WI38 (cell line): ENCODE data around the gene OLFML2A.
A peak's percentile ranks its signal among the peaks of the same experiment; 100 is the strongest.

Source experiments
- H3K4me3 ChIP-seq: 2 replicates; pipeline ENCODE4 v1.5.1; 2011; ENCODE audit warnings: low read depth, mild to moderate bottlenecking, control low read depth, low read length
- CTCF ChIP-seq: IDR thresholded peaks from 2 replicates; pipeline ENCODE4 v1.5.1; 2012; ENCODE audit warnings: low read depth, mild to moderate bottlenecking, control low read depth, low read length

The OLFML2A gene

GRCh38 chr9:124754289-124754688 is 22.6 kb upstream of the OLFML2A start:
- H3K4me3 ChIP-seq = no peak overlapping the region
- TF ChIP-seq CTCF = peak; percentile 42

- no peak for TF ChIP-seq CTCF
- no peak overlapping the region for H3K4me3 ChIP-seq
These were observed 21.9 kb upstream of the OLFML2A start for GRCh38 chr9:124755061-124755460.

GRCh38 chr9:124756011-124756410 is 20.9 kb upstream of the OLFML2A start:
- no peak overlapping the region for H3K4me3 ChIP-seq
- TF ChIP-seq CTCF = no peak

- no peak for TF ChIP-seq CTCF
- no peak overlapping the region for H3K4me3 ChIP-seq
These were observed 19.3 kb upstream of the OLFML2A start for GRCh38 chr9:124757616-124758015.

GRCh38 chr9:124758061-124758460 is 18.9 kb upstream of the OLFML2A start:
- H3K4me3 ChIP-seq = no peak overlapping the region
- no peak for TF ChIP-seq CTCF

GRCh38 chr9:124758691-124759090 is 18.2 kb upstream of the OLFML2A start:
- no peak for TF ChIP-seq CTCF
- no peak overlapping the region for H3K4me3 ChIP-seq

- no peak overlapping the region for H3K4me3 ChIP-seq
- no peak for TF ChIP-seq CTCF
These were observed 17.6 kb upstream of the OLFML2A start for GRCh38 chr9:124759327-124759726.
